DND-41 (cell line): ENCODE results near the gene IFNG-AS1.

Source experiments
- ATAC-seq: fragments of 200-7000 bp; cut with Tn5 transposase; 3 replicates; pipeline ENCODE4 v1.9.1; 2021; ENCODE audit warnings: low read depth; ENCODE audit not compliant: insufficient read depth
- DNase-seq: peaks from one replicate; pipeline ENCODE4 v3.0.0-alpha.2; 2020
- H2AFZ ChIP-seq: 2 replicates; pipeline ENCODE4 v1.6.0; 2012; ENCODE audit warnings: low read depth, low read length
- H3K27ac ChIP-seq: 2 replicates; pipeline ENCODE4 v1.5.1; 2012; ENCODE audit warnings: low read length, inconsistent platforms
- H3K27me3 ChIP-seq: fragments of 200-600 bp; sonication (generic); 2 replicates; pipeline ENCODE4 v1.6.0; 2012; ENCODE audit warnings: low read length, mild to moderate bottlenecking, inconsistent platforms; ENCODE audit not compliant: insufficient read depth, poor library complexity
- H3K36me3 ChIP-seq: 2 replicates; pipeline ENCODE4 v1.5.1; 2012; ENCODE audit warnings: low read length, inconsistent platforms; ENCODE audit not compliant: insufficient read depth
- H3K4me1 ChIP-seq: 2 replicates; pipeline ENCODE4 v1.5.1; 2012; ENCODE audit warnings: mild to moderate bottlenecking, low read length; ENCODE audit not compliant: insufficient read depth
- H3K4me2 ChIP-seq: 2 replicates; pipeline ENCODE4 v1.6.0; 2012; ENCODE audit warnings: mild to moderate bottlenecking, moderate library complexity, low read length, inconsistent platforms; ENCODE audit not compliant: insufficient read depth
- H3K4me3 ChIP-seq, 2 experiments: fragments of 200-600 bp in 1 of 2; shearing (Covaris generic) in 1 of 2; 2 replicates each; pipeline ENCODE4 v1.5.1; 2012 to 2016; ENCODE audit warnings: inconsistent platforms in 2 of 2, low read length in 2 of 2, mild to moderate bottlenecking in 2 of 2, low read depth in 1 of 2, moderate library complexity in 1 of 2
- H3K79me2 ChIP-seq: 2 replicates; pipeline ENCODE4 v1.6.0; 2012; ENCODE audit warnings: low read length, inconsistent platforms; ENCODE audit not compliant: insufficient read depth
- H3K9ac ChIP-seq: 2 replicates; pipeline ENCODE4 v1.6.0; 2012; ENCODE audit warnings: low read depth, mild to moderate bottlenecking, inconsistent platforms, low read length, moderate library complexity
- H3K9me3 ChIP-seq: 2 replicates; pipeline ENCODE4 v1.5.1; 2012; ENCODE audit warnings: low read length, moderate library complexity, mild to moderate bottlenecking, inconsistent platforms; ENCODE audit not compliant: insufficient read depth, severe bottlenecking
- H4K20me1 ChIP-seq: 2 replicates; pipeline ENCODE4 v1.6.0; 2012; ENCODE audit warnings: low read length; ENCODE audit not compliant: insufficient read depth
- EZH2 ChIP-seq: IDR thresholded peaks from 3 replicates; pipeline ENCODE4 v1.6.1; 2012; ENCODE audit warnings: borderline replicate concordance, low read depth, mild to moderate bottlenecking, moderate library complexity, low read length, inconsistent platforms; ENCODE audit not compliant: severe bottlenecking
- TF ChIP-seq, protein P1 (sequence below): IDR thresholded peaks from 2 replicates; pipeline ENCODE4 v1.5.1; 2012; ENCODE audit warnings: borderline replicate concordance, low read length, moderate library complexity, mild to moderate bottlenecking; ENCODE audit not compliant: poor library complexity, severe bottlenecking; ENCODE audit errors: extremely low read depth

IFNG-AS1 gene

DNA sequence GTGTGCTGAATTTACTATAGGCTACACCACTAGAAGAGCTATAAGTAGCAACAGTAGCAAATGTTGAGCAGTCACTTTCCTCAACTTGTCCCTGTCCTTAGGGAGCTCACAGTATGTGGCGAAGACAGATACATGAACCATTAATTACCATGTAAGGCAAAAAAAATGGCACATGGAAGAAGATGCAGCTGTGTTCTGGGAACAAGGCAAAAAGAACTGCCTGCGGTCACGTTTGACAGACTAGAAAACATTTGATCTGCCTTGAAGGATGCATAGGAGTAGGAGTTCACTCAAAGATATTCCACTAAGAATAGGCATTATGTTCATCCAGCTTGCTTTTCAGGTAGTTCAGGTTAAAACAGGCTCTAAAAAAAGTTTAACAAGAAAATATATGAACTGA lies 46.5 kb upstream of the IFNG-AS1 start:
- H4K20me1 ChIP-seq = no peaks in the 10 kb centered on the region
- no peak overlapping the region for H3K4me3 ChIP-seq
- TF ChIP-seq, protein P1, sequence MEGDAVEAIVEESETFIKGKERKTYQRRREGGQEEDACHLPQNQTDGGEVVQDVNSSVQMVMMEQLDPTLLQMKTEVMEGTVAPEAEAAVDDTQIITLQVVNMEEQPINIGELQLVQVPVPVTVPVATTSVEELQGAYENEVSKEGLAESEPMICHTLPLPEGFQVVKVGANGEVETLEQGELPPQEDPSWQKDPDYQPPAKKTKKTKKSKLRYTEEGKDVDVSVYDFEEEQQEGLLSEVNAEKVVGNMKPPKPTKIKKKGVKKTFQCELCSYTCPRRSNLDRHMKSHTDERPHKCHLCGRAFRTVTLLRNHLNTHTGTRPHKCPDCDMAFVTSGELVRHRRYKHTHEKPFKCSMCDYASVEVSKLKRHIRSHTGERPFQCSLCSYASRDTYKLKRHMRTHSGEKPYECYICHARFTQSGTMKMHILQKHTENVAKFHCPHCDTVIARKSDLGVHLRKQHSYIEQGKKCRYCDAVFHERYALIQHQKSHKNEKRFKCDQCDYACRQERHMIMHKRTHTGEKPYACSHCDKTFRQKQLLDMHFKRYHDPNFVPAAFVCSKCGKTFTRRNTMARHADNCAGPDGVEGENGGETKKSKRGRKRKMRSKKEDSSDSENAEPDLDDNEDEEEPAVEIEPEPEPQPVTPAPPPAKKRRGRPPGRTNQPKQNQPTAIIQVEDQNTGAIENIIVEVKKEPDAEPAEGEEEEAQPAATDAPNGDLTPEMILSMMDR = no peak
- TF ChIP-seq EZH2 = no peak
- H3K9ac ChIP-seq = no peak overlapping the region
- no peak overlapping the region for H2AFZ ChIP-seq
- no peaks in the 10 kb centered on the region for H3K79me2 ChIP-seq
- H3K4me1 ChIP-seq = no peaks in the 10 kb centered on the region
- no peaks in the 10 kb centered on the region for H3K9me3 ChIP-seq
- ATAC-seq = no peak
- no peaks in the 10 kb centered on the region for H3K36me3 ChIP-seq
- no peak overlapping the region for H3K27ac ChIP-seq
- H3K4me2 ChIP-seq = no peak overlapping the region
- DNase-seq = no peak
- peaks cover 6% of the 10 kb centered on the region for H3K27me3 ChIP-seq

DNA sequence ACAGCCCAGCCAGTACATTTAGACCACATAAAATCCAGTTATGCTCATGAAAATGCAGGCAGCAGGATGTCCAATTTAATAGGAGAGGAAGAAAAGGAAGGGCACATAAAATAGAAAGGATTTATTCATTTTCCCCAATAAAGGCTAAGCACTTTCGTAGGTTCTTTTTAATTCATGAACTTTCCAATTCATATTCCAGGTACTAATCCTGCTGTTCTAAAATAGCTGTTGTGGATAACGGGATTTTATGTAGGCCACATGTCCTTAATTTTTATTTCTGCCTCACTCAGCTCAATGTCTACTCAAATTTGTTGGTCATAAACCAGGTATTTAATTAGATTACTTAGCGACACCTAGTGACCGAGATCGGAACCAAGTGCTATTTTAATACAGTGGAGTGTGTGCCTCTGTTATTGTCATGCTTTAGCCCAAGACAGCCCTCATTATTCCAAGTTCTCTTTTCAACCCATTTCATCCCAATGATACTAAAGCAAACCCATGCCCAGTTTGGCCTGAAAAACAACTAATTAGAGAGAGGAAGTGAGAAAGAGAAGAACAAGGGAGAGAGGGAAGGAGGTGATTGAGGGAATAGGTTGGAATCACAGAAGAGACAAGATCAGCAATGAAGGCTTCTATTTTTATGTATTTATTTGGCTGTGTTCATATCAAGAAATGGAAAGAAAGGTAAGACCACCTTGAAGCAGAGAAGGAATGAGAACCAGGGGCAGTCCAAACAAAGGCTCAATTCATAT lies 45.9 kb upstream of the IFNG-AS1 start:
- peak; percentile 97 for ATAC-seq

DNA sequence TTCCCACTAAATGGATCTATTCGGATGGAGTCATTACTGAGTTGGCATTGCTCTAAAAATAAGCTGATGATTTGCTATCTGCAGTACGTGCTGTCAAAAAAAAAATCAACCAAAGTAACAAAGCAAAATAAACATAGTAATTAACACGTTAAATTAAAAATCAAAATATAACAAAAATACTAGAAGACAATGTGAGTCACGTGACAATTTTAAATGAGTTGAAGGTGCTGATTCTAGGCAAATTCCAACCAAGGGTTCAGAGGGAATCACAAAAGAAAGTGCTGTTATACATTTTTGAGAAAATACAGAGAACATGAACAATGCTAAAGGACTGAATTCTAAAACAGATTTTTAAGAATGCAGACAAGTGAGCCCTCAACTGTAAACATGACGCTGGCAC lies 45.2 kb upstream of the IFNG-AS1 start:
- Histone ChIP-seq H2AFZ (no peak overlapping the region), H3K79me2 (no peaks in the 10 kb centered on the region)

More for the DNA sequence above, 45.9 kb upstream of the IFNG-AS1 start:
- Histone ChIP-seq H3K4me2 (no peak overlapping the region), H3K27ac (no peak overlapping the region), H2AFZ (no peak overlapping the region), H3K36me3 (no peaks in the 10 kb centered on the region), H3K4me1 (no peaks in the 10 kb centered on the region), H3K9me3 (no peaks in the 10 kb centered on the region), H3K79me2 (no peaks in the 10 kb centered on the region), H3K4me3 (no peak overlapping the region), H3K9ac (no peak overlapping the region), H3K27me3 (peaks cover 6% of the 10 kb centered on the region), H4K20me1 (no peaks in the 10 kb centered on the region)
- peak; percentile 69 for DNase-seq
- TF ChIP-seq, protein P1 = peak; percentile 89
- TF ChIP-seq EZH2 = no peak

More for the DNA sequence above, 45.2 kb upstream of the IFNG-AS1 start:
- Histone ChIP-seq H3K9me3 (no peaks in the 10 kb centered on the region), H3K4me2 (no peak overlapping the region), H3K4me3 (no peak overlapping the region), H3K4me1 (no peaks in the 10 kb centered on the region), H4K20me1 (no peaks in the 10 kb centered on the region), H3K27me3 (peaks cover 6% of the 10 kb centered on the region), H3K9ac (no peak overlapping the region), H3K36me3 (no peaks in the 10 kb centered on the region), H3K27ac (no peak overlapping the region)
- DNase-seq = no peak
- TF ChIP-seq EZH2 = no peak
- TF ChIP-seq, protein P1 = no peak
- ATAC-seq = no peak
